GM12874 (cell line): Measurements from ENCODE around the gene LSAMP.

Experiments
- TF ChIP-seq, protein P1 (sequence below): IDR thresholded peaks from 2 replicates; pipeline ENCODE4 v1.5.1; 2011; ENCODE audit warnings: low read depth, mild to moderate bottlenecking, control low read depth, low read length, moderate library complexity; ENCODE audit not compliant: insufficient read depth

The LSAMP gene

GRCh38 chr3:116316771-116317170 is 128.5 kb downstream of the LSAMP start:
- TF ChIP-seq, protein P1, sequence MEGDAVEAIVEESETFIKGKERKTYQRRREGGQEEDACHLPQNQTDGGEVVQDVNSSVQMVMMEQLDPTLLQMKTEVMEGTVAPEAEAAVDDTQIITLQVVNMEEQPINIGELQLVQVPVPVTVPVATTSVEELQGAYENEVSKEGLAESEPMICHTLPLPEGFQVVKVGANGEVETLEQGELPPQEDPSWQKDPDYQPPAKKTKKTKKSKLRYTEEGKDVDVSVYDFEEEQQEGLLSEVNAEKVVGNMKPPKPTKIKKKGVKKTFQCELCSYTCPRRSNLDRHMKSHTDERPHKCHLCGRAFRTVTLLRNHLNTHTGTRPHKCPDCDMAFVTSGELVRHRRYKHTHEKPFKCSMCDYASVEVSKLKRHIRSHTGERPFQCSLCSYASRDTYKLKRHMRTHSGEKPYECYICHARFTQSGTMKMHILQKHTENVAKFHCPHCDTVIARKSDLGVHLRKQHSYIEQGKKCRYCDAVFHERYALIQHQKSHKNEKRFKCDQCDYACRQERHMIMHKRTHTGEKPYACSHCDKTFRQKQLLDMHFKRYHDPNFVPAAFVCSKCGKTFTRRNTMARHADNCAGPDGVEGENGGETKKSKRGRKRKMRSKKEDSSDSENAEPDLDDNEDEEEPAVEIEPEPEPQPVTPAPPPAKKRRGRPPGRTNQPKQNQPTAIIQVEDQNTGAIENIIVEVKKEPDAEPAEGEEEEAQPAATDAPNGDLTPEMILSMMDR, result no peak

GRCh38 chr3:116314476-116314875 is 130.8 kb downstream of the LSAMP start:
- TF ChIP-seq, protein P1, result no peak

- TF ChIP-seq, protein P1, result no peak
These were observed 138.6 kb downstream of the LSAMP start for GRCh38 chr3:116306720-116307119.

- TF ChIP-seq, protein P1, result no peak
These were observed 139.1 kb downstream of the LSAMP start for GRCh38 chr3:116306149-116306548.

DNA sequence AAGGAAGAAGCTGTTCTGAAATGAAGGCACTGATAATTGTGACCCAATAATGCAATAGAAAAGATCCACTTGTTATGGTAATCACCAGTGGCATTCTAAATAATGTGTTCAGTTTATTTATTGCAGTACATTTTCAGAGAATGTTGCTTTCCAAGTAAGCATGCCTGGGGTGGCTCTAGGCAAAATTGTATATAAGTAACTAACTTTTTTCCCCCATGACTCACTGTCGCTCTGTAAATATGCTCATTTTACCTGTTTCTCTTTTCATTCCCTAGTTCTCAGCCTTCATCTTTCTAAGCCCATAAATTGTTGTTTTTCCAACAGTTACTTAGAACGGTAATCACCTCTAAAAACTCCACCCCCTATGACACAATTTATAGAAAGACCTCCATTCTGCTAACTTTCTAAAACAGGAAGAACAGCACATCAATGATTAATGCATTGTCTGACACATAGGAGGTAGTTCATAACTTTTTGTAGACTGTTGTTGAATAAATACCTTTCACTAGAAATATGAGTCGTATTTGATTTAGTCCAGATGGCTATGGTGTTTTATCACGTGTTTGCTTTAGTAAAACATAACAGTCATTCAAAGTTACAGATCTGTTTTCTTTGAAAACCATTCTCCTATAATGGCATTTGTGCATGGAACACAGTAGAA is 143.1 kb downstream of the LSAMP start:
- TF ChIP-seq, protein P1, result no peak

- TF ChIP-seq, protein P1, result no peak
These were observed 143.9 kb downstream of the LSAMP start for GRCh38 chr3:116301422-116301821.

DNA sequence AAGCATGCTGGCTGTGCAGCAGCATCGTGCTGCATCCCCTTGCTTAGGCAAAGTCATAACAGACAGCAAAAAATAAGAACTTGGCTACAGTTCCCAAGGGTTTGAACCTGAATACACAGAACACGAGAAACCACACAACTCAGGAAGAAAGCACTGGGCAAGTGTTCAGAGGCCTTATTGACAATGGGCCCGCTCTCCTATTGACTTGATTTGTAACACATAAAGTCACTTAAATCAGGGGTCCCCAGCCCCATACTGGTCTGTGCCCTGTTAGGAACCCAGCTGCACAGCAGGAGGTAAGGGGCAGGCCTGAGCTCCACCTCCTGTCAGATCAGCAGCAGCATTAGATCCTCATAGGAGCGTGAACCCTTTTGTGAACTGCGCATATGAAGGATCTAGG is 145.1 kb downstream of the LSAMP start:
- TF ChIP-seq, protein P1, result no peak
